NCI-H1048 (cell line): ENCODE measurements around the gene MSN.
"Not testable (repeated sequence)": the region's sequence is repeated elsewhere in the genome, so short reads cannot be mapped to it uniquely, and the experiment has no call there.

Experiments
- DNase-seq: peaks from one replicate; lab custom pipeline; 2025; lab: John Stamatoyannopoulos, UW

The MSN gene

GRCh38 chrX:65667503-65668376, at the start of gene MSN:
TSS of gene MSN (plus strand) at chrX:65667654. CDS start at chrX:65667842, 188 bp downstream.
- no peak for DNase-seq

- not testable (repeated sequence) for DNase-seq
Observed at GRCh38 chrX:65620096-65620705, 47.3 kb upstream of the MSN start.

GRCh38 chrX:65630771-65631170, 36.7 kb upstream of the MSN start:
- DNase-seq, result no peak

GRCh38 chrX:65633826-65634225, 33.6 kb upstream of the MSN start:
- no peak for DNase-seq

GRCh38 chrX:65634732-65635131, 32.7 kb upstream of the MSN start:
- DNase-seq, result no peak

GRCh38 chrX:65635378-65635777, 32.1 kb upstream of the MSN start:
- DNase-seq, result no peak

- DNase-seq, result no peak
Observed at GRCh38 chrX:65635822-65636221, 31.6 kb upstream of the MSN start.

GRCh38 chrX:65636261-65636660, 31.2 kb upstream of the MSN start:
- DNase-seq, result not testable (repeated sequence)

- DNase-seq, result no peak
Observed at GRCh38 chrX:65637335-65637734, 30.1 kb upstream of the MSN start.

GRCh38 chrX:65642914-65643491, 24.5 kb upstream of the MSN start:
- no peak for DNase-seq

GRCh38 chrX:65643531-65644052, 23.9 kb upstream of the MSN start:
- DNase-seq, result no peak

- DNase-seq, result no peak
Observed at GRCh38 chrX:65644621-65645289, 22.7 kb upstream of the MSN start.

GRCh38 chrX:65647801-65648200, 19.7 kb upstream of the MSN start:
- DNase-seq, result no peak

GRCh38 chrX:65652098-65652497, 15.4 kb upstream of the MSN start:
- DNase-seq, result no peak

GRCh38 chrX:65657009-65657441, 10.4 kb upstream of the MSN start:
- DNase-seq, result not testable (repeated sequence)

GRCh38 chrX:65657659-65658058, 9.8 kb upstream of the MSN start:
- no peak for DNase-seq

- no peak for DNase-seq
Observed at GRCh38 chrX:65658229-65658628, 9.2 kb upstream of the MSN start.

- DNase-seq, result no peak
Observed at GRCh38 chrX:65667157-65667502, 324 bp upstream of the MSN start.

- no peak for DNase-seq
Observed at GRCh38 chrX:65668377-65669310, 1.2 kb downstream of the MSN start.

GRCh38 chrX:65671286-65671685, 3.8 kb downstream of the MSN start:
- no peak for DNase-seq

- DNase-seq, result no peak
Observed at GRCh38 chrX:65671966-65672365, 4.5 kb downstream of the MSN start.
